Loucy (cell line): Measurements from ENCODE around the gene PAM.
A peak's percentile ranks its signal among the peaks of the same experiment; 100 is the strongest.

ENCODE experiments used
- H2AFZ ChIP-seq: fragments of 200-600 bp; sonication (generic); 2 replicates; pipeline ENCODE4 v1.6.0; 2016; ENCODE audit warnings: antibody characterized with exemption, mild to moderate bottlenecking, low read length, moderate library complexity
- H3F3A ChIP-seq: fragments of 200-600 bp; 2 replicates; pipeline ENCODE4 v1.6.0; 2016; ENCODE audit warnings: antibody characterized with exemption, low read depth, mild to moderate bottlenecking
- H3K27me3 ChIP-seq: fragments of 200-600 bp; sonication (generic); 2 replicates; pipeline ENCODE4 v1.6.1; 2014; ENCODE audit warnings: low read length, mild to moderate bottlenecking; ENCODE audit not compliant: insufficient read depth, poor library complexity, severe bottlenecking
- H3K36me3 ChIP-seq: fragments of 200-600 bp; sonication (generic); 2 replicates; pipeline ENCODE4 v1.6.1; 2016; ENCODE audit warnings: low read length; ENCODE audit not compliant: insufficient read depth
- H3K4me1 ChIP-seq: fragments of 200-600 bp; sonication (generic); 2 replicates; pipeline ENCODE4 v1.5.1; 2014; ENCODE audit warnings: low read length, mild to moderate bottlenecking; ENCODE audit not compliant: insufficient read depth, poor library complexity, severe bottlenecking
- H3K4me2 ChIP-seq: fragments of 200-600 bp; sonication (generic); 2 replicates; pipeline ENCODE4 v1.6.0; 2014; ENCODE audit warnings: antibody characterized with exemption, low read length, low read depth, mild to moderate bottlenecking; ENCODE audit not compliant: poor library complexity, severe bottlenecking
- H3K4me3 ChIP-seq: fragments of 200-600 bp; sonication (generic); 2 replicates; pipeline ENCODE4 v1.5.1; 2014; ENCODE audit warnings: low read length, mild to moderate bottlenecking, mixed read lengths; ENCODE audit not compliant: poor library complexity, severe bottlenecking
- H3K79me2 ChIP-seq: fragments of 200-600 bp; sonication (generic); 2 replicates; pipeline ENCODE4 v1.6.1; 2014; ENCODE audit warnings: low read length; ENCODE audit not compliant: insufficient read depth
- H3K9ac ChIP-seq: fragments of 200-600 bp; sonication (generic); 2 replicates; pipeline ENCODE4 v1.6.0; 2014; ENCODE audit warnings: mild to moderate bottlenecking, low read depth, low read length, moderate library complexity; ENCODE audit not compliant: poor library complexity, severe bottlenecking
- H3K9me2 ChIP-seq: fragments of 200-600 bp; sonication (generic); replicated peaks from 2 replicates; pipeline ENCODE4 v1.6.1; 2016; ENCODE audit warnings: low read depth, low read length, mixed read lengths
- H3K9me3 ChIP-seq: fragments of 200-600 bp; sonication (generic); 2 replicates; pipeline ENCODE4 v1.6.1; 2014; ENCODE audit warnings: mild to moderate bottlenecking, antibody characterized with exemption, low read length, low read depth; ENCODE audit not compliant: insufficient read depth
- H4K20me1 ChIP-seq: fragments of 200-600 bp; sonication (generic); 2 replicates; pipeline ENCODE4 v1.6.0; 2014; ENCODE audit warnings: antibody characterized with exemption, low read length, mild to moderate bottlenecking; ENCODE audit not compliant: insufficient read depth, poor library complexity, severe bottlenecking
- EZH2phosphoT487 ChIP-seq: fragments of 200-600 bp; IDR thresholded peaks from 2 replicates; pipeline ENCODE4 v1.6.1; 2018; ENCODE audit warnings: antibody characterized with exemption, mild to moderate bottlenecking, moderate library complexity, borderline replicate concordance
- TF ChIP-seq, protein P1 (sequence below): fragments of 200-600 bp; sonication (generic); conservative IDR thresholded peaks from 2 replicates; pipeline ENCODE4 v1.5.1; 2014; ENCODE audit warnings: mild to moderate bottlenecking, antibody characterized with exemption, low read length

PAM gene

DNA sequence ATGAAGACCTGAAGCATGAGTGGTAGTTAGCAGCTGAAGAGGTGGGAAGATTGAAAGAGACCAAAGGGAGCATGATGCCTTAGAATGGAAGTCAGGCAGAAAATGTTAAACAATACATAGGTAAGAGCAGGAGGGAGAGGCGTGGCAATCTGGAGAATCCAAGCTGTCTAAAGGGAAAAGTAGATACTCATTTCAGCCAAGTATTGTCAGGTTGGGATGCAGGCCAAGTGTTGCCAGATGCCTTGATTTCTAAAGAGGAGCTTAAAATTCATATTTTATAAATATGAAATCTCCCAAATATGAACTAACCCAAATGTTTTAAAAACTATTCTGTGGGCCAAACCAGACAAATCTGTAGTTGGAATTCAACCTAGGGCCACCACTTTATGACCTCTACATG, 4.2 kb downstream of the PAM start:
- Histone ChIP-seq H3K4me1 (peaks cover 38% of the 10 kb centered on the region), H3K9ac (no peak overlapping the region), H3K9me3 (no peaks in the 10 kb centered on the region), H3K4me3 (no peak overlapping the region), H3K9me2 (no peaks in the 10 kb centered on the region), H3K27me3 (no peaks in the 10 kb centered on the region), H3K79me2 (peaks cover 69% of the 10 kb centered on the region; the same call in 1 of the 2 replicates), H3K36me3 (no peaks in the 10 kb centered on the region), H3F3A (no peaks in the 10 kb centered on the region), H4K20me1 (no peaks in the 10 kb centered on the region), H2AFZ (no peak overlapping the region), H3K4me2 (peak overlapping the region; percentile 51)
- TF ChIP-seq EZH2phosphoT487 = no peak
- TF ChIP-seq, protein P1, sequence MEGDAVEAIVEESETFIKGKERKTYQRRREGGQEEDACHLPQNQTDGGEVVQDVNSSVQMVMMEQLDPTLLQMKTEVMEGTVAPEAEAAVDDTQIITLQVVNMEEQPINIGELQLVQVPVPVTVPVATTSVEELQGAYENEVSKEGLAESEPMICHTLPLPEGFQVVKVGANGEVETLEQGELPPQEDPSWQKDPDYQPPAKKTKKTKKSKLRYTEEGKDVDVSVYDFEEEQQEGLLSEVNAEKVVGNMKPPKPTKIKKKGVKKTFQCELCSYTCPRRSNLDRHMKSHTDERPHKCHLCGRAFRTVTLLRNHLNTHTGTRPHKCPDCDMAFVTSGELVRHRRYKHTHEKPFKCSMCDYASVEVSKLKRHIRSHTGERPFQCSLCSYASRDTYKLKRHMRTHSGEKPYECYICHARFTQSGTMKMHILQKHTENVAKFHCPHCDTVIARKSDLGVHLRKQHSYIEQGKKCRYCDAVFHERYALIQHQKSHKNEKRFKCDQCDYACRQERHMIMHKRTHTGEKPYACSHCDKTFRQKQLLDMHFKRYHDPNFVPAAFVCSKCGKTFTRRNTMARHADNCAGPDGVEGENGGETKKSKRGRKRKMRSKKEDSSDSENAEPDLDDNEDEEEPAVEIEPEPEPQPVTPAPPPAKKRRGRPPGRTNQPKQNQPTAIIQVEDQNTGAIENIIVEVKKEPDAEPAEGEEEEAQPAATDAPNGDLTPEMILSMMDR = no peak

DNA sequence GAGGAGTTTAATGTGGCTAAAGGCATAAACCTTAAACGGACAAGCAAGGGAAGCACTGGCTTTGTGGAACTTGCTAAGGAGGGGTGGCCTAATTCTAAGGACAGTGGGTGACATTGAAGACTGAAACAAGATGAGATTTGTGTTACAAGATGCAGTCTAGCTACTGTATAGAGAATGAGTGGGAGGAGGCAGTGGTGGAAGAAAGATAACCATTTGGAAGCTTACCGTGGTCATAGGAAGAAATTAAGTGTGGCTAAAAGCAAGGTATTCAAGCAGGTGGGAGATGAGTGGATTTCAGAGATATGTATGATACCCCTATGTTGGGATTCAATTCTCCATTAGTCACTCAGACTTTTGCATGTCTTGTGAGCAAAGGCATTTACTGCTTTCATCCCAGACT, 4.6 kb downstream of the PAM start:
- TF ChIP-seq, protein P1 = no peak
- TF ChIP-seq EZH2phosphoT487 = no peak
- Histone ChIP-seq H3K79me2 (peaks cover 71% of the 10 kb centered on the region; the same call in 1 of the 2 replicates), H3K9ac (no peak overlapping the region), H3K4me3 (no peak overlapping the region), H3K4me1 (peaks cover 42% of the 10 kb centered on the region), H3K36me3 (no peaks in the 10 kb centered on the region), H3F3A (no peaks in the 10 kb centered on the region), H3K9me3 (no peaks in the 10 kb centered on the region), H3K4me2 (peak overlapping the region; percentile 51), H2AFZ (no peak overlapping the region), H3K9me2 (no peaks in the 10 kb centered on the region), H4K20me1 (no peaks in the 10 kb centered on the region), H3K27me3 (no peaks in the 10 kb centered on the region)

DNA sequence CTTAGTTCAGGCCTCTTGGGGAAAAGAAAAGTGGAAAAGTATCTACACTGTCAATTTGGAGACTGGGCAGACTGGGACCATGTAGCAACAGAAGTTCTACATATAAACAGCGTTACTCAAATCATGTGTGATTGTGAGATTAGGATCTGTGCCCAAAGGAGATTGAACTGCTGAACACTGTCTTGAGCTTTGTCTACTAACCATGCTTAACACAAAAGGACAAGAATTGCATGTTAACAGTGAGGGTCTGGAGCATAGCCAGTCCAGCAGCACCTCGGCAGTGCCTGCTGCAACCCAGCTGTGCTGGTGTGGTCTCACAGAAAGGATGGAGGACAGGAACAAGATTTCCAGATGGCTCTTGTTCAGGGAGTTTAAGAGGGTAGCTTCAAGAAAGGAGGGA, 5.7 kb downstream of the PAM start:
- Histone ChIP-seq H3K9me2 (no peaks in the 10 kb centered on the region), H3K9ac (peak overlapping the region; percentile 36), H3K9me3 (no peaks in the 10 kb centered on the region), H3F3A (no peaks in the 10 kb centered on the region), H3K4me1 (peaks cover 54% of the 10 kb centered on the region), H3K4me3 (peak overlapping the region; percentile 35), H4K20me1 (no peaks in the 10 kb centered on the region), H2AFZ (no peak overlapping the region), H3K36me3 (no peaks in the 10 kb centered on the region), H3K27me3 (no peaks in the 10 kb centered on the region), H3K79me2 (peaks cover 65% of the 10 kb centered on the region; the same call in 1 of the 2 replicates), H3K4me2 (peak overlapping the region; percentile 57)
- TF ChIP-seq, protein P1 = no peak
- TF ChIP-seq EZH2phosphoT487 = no peak
